ENCODE measurements around the gene MEN1.

DNA sequence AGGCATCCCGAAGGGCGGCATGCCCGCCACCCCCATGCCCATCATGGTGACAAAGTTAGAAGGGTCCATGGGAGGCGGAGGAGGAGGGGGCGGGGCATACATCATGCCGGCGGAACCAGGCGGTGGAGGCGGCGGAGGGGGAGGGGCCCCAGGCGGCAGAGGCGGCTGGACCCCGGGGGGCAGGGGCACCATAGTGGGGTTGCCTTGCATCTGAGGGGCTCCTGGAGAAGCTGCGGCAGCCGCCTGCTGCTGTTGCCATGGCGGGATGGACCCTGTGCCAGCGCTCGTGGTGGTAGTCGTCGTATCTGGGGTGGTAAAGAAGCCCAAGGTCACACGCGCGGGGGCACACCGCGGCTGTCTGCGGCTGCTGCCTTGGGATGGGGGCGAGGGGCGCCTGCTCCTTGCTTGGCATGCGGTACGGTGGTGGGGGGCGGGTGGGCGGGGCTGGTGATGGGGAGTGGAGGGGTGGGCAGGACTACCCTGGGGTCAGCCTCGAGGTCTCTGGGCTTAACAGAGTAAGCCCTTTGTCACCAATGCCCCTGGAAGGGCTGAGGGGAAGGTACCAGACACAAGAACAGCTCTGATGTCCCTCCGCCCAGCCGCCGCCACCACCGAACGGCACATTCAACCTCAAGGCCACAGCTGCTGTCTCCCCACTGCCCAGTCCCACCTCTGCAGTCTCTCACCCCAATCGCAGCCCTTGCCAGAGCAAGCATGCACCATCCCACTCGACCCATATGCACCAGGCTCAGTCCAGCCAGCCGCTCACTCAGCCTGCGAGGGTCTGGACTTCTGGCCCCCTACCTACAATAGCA lies 44.3 kb downstream of the MEN1 start:
- TF ChIP-seq, protein P1, sequence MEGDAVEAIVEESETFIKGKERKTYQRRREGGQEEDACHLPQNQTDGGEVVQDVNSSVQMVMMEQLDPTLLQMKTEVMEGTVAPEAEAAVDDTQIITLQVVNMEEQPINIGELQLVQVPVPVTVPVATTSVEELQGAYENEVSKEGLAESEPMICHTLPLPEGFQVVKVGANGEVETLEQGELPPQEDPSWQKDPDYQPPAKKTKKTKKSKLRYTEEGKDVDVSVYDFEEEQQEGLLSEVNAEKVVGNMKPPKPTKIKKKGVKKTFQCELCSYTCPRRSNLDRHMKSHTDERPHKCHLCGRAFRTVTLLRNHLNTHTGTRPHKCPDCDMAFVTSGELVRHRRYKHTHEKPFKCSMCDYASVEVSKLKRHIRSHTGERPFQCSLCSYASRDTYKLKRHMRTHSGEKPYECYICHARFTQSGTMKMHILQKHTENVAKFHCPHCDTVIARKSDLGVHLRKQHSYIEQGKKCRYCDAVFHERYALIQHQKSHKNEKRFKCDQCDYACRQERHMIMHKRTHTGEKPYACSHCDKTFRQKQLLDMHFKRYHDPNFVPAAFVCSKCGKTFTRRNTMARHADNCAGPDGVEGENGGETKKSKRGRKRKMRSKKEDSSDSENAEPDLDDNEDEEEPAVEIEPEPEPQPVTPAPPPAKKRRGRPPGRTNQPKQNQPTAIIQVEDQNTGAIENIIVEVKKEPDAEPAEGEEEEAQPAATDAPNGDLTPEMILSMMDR (IDR thresholded peaks at IDR 0.05; ENCODE audit: low read length), result no peak
- TF ChIP-seq EZH2 (IDR thresholded peaks at IDR 0.05; ENCODE audit: borderline replicate concordance, low read length), result no peak

Measured in OCI-LY1 (cell line).